ENCODE measurements around the gene CRIM1.

DNA sequence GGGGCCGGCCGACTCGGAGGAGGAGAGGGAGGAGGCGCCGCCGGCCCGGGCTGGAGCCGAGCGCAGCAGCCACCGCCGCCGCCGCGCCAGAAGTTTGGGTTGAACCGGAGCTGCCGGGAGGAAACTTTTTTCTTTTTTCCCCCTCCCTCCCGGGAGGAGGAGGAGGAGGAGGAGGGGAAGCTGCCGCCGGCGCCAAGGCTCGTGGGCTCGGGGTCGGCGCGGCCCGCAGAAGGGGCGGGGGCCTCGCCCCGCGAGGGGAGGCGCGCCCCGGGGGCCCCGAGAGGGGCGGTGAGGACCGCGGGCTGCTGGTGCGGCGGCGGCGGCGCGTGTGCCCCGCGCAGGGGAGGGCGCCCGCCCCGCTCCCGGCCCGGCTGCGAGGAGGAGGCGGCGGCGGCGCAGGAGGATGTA, 316 bp downstream of the CRIM1 start:
- TF ChIP-seq CTCF (IDR thresholded peaks at IDR 0.05) (no peak), POLR2A (IDR thresholded peaks at IDR 0.05) (no peak), POLR2AphosphoS5 (IDR thresholded peaks at IDR 0.05; ENCODE audit: insufficient read depth in 1 of 2, low read depth in 1 of 2) (no peak)

Measured in vagina (tissue), 2 donors.